Measurements from ENCODE around the gene TEX54.

Gene TEX54

DNA sequence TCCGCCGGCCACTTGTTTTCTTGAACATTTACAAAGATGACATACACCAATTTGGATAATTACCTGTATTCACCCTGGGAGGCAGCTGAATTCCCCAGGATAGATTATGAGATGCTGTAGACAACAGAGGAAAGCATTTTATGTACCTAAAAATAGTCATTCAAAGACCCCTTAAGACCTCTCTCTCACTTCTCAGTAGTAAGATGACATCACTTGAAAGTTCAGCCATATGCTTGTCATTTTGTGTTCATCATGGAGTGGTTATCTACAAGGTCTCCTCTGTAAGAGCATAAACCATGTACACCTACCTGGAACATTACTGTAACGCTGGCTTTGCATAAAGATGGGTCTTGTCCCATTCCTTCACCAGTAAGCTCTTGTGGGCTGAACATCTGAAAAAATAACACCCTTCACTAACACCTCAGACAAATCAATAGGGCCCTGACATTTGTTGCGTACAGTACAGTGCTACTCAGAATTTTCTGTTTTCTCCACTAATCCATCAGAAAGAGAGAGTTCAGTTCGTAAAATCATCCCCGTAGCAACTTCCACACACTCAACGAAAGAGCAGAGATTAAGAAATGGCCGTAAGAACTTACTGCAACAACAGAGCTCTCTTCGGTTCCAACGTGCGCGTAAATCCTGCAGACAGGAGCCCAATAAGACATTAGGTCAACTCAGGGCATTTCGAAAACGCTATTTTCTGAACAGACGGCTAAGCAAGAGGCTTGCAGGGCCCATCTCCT lies 22.4 kb upstream of the TEX54 start:
- CTCF ChIA-PET: interaction anchor here (1.0 kb wide), 1 partner anchor 69 kb away, joined by 3 read pairs; no protein-coding TSS in a partner anchor
- no peak for DNase-seq (ENCODE audit: low spot score)
- POLR2A ChIA-PET (ENCODE audit: low non-redundant PET): interaction anchor here (0.8 to 2.5 kb wide), 4 partner anchors 14 to 165 kb away, joined by 3 to 20 read pairs (median 4); partner anchors contain the start of genes SLC3A2 and TEX54
- H3K27ac ChIP-seq: peak overlapping the region; percentile 91
- TF ChIP-seq, protein P1, sequence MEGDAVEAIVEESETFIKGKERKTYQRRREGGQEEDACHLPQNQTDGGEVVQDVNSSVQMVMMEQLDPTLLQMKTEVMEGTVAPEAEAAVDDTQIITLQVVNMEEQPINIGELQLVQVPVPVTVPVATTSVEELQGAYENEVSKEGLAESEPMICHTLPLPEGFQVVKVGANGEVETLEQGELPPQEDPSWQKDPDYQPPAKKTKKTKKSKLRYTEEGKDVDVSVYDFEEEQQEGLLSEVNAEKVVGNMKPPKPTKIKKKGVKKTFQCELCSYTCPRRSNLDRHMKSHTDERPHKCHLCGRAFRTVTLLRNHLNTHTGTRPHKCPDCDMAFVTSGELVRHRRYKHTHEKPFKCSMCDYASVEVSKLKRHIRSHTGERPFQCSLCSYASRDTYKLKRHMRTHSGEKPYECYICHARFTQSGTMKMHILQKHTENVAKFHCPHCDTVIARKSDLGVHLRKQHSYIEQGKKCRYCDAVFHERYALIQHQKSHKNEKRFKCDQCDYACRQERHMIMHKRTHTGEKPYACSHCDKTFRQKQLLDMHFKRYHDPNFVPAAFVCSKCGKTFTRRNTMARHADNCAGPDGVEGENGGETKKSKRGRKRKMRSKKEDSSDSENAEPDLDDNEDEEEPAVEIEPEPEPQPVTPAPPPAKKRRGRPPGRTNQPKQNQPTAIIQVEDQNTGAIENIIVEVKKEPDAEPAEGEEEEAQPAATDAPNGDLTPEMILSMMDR (conservative IDR thresholded peaks at IDR 0.05; ENCODE audit: low read depth): no peak

DNA sequence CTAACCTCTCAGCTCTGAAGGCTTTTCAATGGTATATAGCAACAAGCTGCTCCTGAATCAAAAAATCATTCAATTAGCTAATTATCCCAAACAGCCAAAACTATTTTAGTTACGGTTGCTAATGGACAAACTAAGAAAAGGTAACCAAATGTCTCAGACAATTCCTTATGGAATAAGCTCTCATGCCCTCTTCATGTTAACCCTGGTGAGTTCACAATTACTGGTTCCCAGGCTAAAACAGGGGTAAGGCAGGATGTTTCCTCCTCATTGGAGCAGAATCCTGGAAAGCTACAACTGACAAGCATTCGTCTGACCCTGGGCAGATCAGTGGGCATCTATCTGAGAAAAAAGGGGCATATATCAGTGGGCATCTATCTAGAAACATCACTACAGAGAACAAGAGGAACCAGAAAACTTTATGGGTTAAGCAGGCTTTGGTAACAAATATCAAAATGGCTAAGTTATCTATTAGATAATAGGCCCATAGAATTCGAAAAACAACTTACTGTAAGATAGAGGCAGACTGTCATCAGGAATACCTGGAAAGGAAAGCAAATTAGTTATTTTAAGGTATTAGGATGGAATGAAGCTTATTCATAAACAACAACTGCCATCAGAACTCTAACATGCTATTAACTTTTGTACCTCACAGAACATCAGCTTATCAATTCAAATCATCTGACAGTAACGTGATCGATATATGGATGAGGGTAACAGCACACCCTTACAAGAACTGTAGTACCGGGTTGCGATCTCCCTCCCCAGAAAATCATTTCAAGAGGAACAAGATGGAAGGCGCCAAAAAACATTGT lies 21.6 kb upstream of the TEX54 start:
- TF ChIP-seq, protein P1 (conservative IDR thresholded peaks at IDR 0.05; ENCODE audit: low read depth): no peak
- CTCF ChIA-PET: interaction anchor here (1.0 kb wide), 1 partner anchor 68 kb away, joined by 3 read pairs; no protein-coding TSS in a partner anchor
- POLR2A ChIA-PET (ENCODE audit: low non-redundant PET): interaction anchor here (0.8 to 2.5 kb wide), 3 partner anchors 14 to 67 kb away, joined by 3 to 20 read pairs (median 4); no protein-coding TSS in a partner anchor
- DNase-seq (ENCODE audit: low spot score): no peak
- no peak overlapping the region for H3K27ac ChIP-seq

DNA sequence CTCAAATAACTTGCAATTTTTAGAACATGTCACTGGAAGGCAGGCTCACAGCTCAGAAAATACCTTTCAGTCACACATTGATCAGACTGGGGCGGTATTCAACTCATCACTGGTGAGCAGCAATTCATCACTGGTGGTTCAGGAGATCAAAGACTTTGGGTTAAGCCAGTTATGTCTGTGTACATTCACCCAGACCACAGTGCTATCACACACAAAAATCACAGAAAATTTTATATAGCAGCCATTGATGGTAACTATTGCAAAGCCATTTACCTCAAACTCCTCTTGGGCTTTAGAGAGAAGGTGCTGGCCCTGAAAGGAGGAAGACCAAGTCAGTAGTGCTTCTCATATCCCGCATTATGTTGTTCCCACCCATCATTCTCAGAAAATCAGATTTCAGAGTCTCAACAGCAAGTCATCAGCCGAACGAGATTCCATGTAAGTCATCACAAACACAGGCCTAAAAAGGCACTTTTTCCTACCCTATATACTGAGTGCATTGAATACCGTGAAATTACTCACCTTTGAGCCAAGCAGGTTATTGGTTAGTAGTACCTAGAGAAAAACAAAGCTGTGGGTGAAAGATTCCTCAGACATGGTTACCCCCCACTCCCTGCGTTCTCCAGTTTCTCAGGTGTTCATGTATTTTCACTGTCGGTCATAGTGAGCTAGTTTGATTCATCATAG lies 20.8 kb upstream of the TEX54 start:
- TF ChIP-seq, protein P1 (conservative IDR thresholded peaks at IDR 0.05; ENCODE audit: low read depth): no peak
- no peak overlapping the region for H3K27ac ChIP-seq
- DNase-seq (ENCODE audit: low spot score): no peak
- ChIA-PET POLR2A (ENCODE audit: low non-redundant PET) (interaction anchor here (0.8 to 1.1 kb wide), 2 partner anchors 28 to 66 kb away, joined by 3 to 4 read pairs; no protein-coding TSS in a partner anchor), CTCF (no interaction called here)

DNA sequence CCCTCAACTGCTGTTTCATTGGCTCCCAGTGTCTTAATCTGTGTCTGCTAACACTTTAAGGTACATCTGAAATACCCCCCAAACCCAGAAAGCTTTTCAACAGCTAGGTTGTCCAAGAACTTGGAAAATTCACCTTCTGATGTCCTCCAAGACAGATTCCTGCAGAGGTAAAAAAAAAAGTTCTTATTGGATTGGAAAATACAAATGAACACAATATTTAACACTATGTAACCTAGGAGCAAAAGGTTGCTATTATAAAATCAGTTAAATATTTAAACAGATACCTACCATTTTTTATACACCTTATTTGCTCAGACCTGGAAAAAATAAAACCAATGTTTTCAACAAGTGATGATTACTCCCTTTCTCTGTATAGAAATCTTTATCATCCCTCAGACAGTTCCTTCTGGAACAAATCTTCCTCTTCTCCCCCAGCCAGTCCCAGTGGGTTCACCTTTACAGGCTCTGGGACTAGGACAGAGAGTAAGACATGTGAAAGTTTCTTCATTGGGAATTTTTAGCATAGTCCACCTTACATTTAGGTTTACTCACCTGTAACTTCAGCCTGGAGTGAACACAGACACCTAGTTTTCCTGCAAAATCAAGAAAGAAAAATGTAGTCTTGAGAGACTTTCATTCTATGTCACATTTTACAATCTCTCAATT lies 20.0 kb upstream of the TEX54 start:
- no peak overlapping the region for H3K27ac ChIP-seq
- POLR2A ChIA-PET (ENCODE audit: low non-redundant PET): interaction anchor here (1.1 to 2.2 kb wide), 2 partner anchors 11 to 29 kb away, joined by 3 to 13 read pairs; no protein-coding TSS in a partner anchor
- CTCF ChIA-PET: no interaction called here
- no peak for DNase-seq (ENCODE audit: low spot score)
- TF ChIP-seq, protein P1 (conservative IDR thresholded peaks at IDR 0.05; ENCODE audit: low read depth): no peak

DNA sequence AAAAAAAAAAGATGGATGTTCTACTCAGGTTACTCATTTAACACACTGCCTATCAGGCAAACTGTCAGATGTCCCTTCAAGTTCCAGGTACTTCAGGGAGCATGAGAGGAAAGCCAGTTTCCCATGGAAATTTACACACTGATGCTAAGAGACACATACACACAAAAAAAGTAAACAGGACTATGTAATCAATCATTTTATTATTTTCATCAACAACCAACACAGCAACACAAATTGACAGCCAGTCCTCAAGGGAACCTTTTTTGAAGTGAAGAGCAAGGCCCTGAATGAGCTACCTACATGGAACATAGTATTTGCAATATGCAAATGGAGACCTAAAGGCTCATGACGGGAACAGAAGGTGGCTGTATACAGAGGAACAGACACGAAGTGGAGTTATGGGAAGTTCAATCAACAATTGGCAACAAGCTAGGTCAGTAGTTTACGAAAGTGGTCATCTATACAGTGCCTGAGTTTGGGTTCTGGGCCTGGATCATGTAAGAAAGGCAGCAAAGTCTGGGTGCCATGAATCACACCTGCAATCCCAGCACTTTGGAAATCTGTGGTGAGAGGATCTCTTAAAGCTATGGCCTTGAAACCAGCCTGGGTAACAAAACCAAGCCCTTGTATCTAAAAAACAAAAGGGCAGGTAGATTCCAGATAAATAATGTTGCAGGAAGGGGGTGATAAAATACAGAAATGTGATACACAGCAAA lies 19.3 kb upstream of the TEX54 start:
- POLR2A ChIA-PET (ENCODE audit: low non-redundant PET): interaction anchor here (0.5 to 2.2 kb wide), 4 partner anchors 11 to 56 kb away, joined by 3 to 13 read pairs (median 4); no protein-coding TSS in a partner anchor

More for the DNA sequence above, 19.3 kb upstream of the TEX54 start:
- H3K27ac ChIP-seq: peak overlapping the region; percentile 70
- TF ChIP-seq, protein P1 (conservative IDR thresholded peaks at IDR 0.05; ENCODE audit: low read depth): no peak
- no peak for DNase-seq (ENCODE audit: low spot score)
- CTCF ChIA-PET: interaction anchor here (0.7 kb wide), 2 partner anchors 10 to 39 kb away, joined by 3 to 7 read pairs; no protein-coding TSS in a partner anchor
